Measurements from ENCODE around the gene FCN2. TPM values are rescaled to one million over a fixed set of nuclear protein-coding genes. Genes with fewer than 3 reads are reported as not detected.

The FCN2 gene
- total RNA-seq, 4 donors from 2014 or later, result not detected

- Histone ChIP-seq H3K36me3 (no peaks in the 10 kb centered on the region), H3K27ac (no peak overlapping the region), H3K27me3 (peaks cover 0 to 62% (median 0%) of the 10 kb centered on the region in 4 donors), H3K4me1 (no peaks in the 10 kb centered on the region), H3K4me3 (no peak overlapping the region), H3K9me3 (no peaks in the 10 kb centered on the region)
- 66 to 71% methylated on average over 13 to 24 of the region's 24 CpGs for WGBS, 2 donors
- no peak for DNase-seq
- intact Hi-C loops (cut with DNase I), result no loop called here
- TF ChIP-seq CTCF (IDR thresholded peaks at IDR 0.05), result no peak
- no peak for TF ChIP-seq POLR2A (IDR thresholded peaks at IDR 0.05)
These were observed 29.2 kb downstream of the FCN2 start for GRCh38 chr9:134909511-134910481.

GRCh38 chr9:134912126-134912840 lies 31.7 kb downstream of the FCN2 start:
- Histone ChIP-seq H3K4me1 (no peaks in the 10 kb centered on the region), H3K27ac (no peak overlapping the region), H3K27me3 (peaks cover 0 to 82% (median 0%) of the 10 kb centered on the region in 4 donors), H3K4me3 (no peak overlapping the region), H3K9me3 (no peaks in the 10 kb centered on the region), H3K36me3 (no peaks in the 10 kb centered on the region)
- WGBS, 2 donors, result 76 to 79% methylated on average over 5 to 9 of the region's 20 CpGs
- TF ChIP-seq POLR2A (IDR thresholded peaks at IDR 0.05), result no peak
- no peak for DNase-seq
- intact Hi-C loops (cut with DNase I), result no loop called here

- H3K27ac ChIP-seq, result no peak overlapping the region
- H3K9me3 ChIP-seq, result no peaks in the 10 kb centered on the region
- no peak overlapping the region for H3K4me3 ChIP-seq
- no peak for DNase-seq
- intact Hi-C loops (cut with DNase I), result no loop called here
- H3K27me3 ChIP-seq, result peaks cover 0 to 82% (median 0%) of the 10 kb centered on the region in 4 donors
- no peak for TF ChIP-seq CTCF (IDR thresholded peaks at IDR 0.05)
- no peak for TF ChIP-seq POLR2A (IDR thresholded peaks at IDR 0.05)
- H3K4me1 ChIP-seq, result no peaks in the 10 kb centered on the region
- H3K36me3 ChIP-seq, result no peaks in the 10 kb centered on the region
- WGBS, 2 donors, result 84 to 86% methylated on average over 7 to 19 of the region's 22 CpGs
These were observed 32.6 kb downstream of the FCN2 start for GRCh38 chr9:134913041-134913712.

GRCh38 chr9:134913713-134914500 lies 33.3 kb downstream of the FCN2 start:
- no peak for DNase-seq
- TF ChIP-seq POLR2A (IDR thresholded peaks at IDR 0.05), result no peak
- TF ChIP-seq CTCF (IDR thresholded peaks at IDR 0.05), result no peak
- Histone ChIP-seq H3K4me1 (no peaks in the 10 kb centered on the region), H3K27me3 (peaks cover 0 to 75% (median 0%) of the 10 kb centered on the region in 4 donors), H3K27ac (no peak overlapping the region), H3K36me3 (no peaks in the 10 kb centered on the region), H3K9me3 (no peaks in the 10 kb centered on the region), H3K4me3 (no peak overlapping the region)
- intact Hi-C loops (cut with DNase I), result no loop called here
- 83 to 84% methylated on average over 7 to 20 of the region's 23 CpGs for WGBS, 2 donors

GRCh38 chr9:134914501-134914834 lies 33.9 kb downstream of the FCN2 start:
- WGBS, 2 donors, result 68% methylated on average over 6 of the region's 7 CpGs; no CpG with 5 or more reads in 1 of the 2 donors
- Histone ChIP-seq H3K4me1 (no peaks in the 10 kb centered on the region), H3K36me3 (no peaks in the 10 kb centered on the region), H3K27ac (no peak overlapping the region), H3K4me3 (no peak overlapping the region), H3K9me3 (peaks cover 0 to 2% (median 0%) of the 10 kb centered on the region in 3 donors), H3K27me3 (peaks cover 0 to 72% (median 0%) of the 10 kb centered on the region in 4 donors)
- intact Hi-C loops (cut with DNase I), result no loop called here
- no peak for DNase-seq
- TF ChIP-seq CTCF (IDR thresholded peaks at IDR 0.05) (no peak), POLR2A (IDR thresholded peaks at IDR 0.05) (no peak)

Measured in esophagus squamous epithelium (tissue), 5 donors.